HG02885 (cell line): ENCODE results near the gene FRMD5.

Experiments used
- ATAC-seq: cut with Tn5 transposase; IDR thresholded peaks from one replicate; pipeline ENCODE4 v1.9.1; 2021; ENCODE audit warnings: mild to moderate bottlenecking; ENCODE audit not compliant: unreplicated experiment, poor library complexity

FRMD5 gene

DNA sequence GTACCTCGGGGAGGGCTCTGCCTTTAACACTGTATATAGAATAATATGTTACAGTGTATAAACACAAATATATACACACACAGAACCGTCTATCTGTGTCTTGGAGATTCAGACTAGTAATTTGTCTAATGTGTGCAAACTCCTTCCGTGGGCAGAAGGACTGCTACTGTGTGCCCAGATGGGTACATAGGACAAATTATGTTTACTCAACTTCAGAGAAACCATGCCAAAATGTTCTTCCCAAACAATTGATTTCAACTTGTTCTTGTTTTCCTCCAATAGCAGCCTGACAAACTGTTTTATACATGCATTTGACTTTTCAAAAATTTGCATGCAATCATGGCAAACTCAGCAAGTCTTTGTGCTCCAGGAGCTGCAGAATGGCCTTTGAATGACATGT, 97.5 kb downstream of the FRMD5 start:
- no peak for ATAC-seq

DNA sequence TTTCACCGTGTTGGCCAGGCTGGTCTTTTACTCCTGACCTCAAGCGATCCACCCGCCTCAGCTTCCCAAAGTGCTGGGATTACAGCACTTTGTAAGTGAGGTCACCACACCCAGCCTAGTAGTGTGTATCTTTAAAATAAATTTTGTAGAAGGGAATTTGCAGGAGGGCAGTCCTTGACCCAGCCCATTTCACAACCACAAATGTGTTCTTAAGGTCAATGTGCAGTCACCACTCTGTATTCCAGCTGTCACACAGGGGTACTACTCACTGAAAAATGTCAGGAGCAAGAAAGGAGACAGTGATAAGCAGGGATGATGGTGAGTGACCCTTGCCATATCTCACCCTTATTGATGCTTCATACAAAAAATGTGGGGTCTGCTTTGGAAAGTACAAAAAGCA, 98.5 kb downstream of the FRMD5 start:
- ATAC-seq = no peak

DNA sequence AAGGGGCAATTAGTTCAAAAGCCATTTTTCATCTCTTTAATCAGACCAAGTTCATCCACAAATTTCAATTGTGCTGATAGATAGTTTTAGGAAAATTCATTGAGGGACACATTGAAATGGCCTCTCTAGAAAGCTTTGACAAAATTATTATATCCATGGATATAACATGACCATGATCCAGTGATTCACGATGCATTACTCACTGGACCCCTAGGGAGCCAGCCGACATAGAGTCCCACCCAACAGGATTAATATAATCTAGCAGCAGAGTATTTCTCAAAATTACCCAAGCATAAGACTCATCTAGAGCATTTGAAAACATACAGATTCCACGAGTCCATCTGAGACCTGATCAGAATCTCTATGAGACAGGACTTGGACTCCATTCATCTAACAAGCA, 100.3 kb downstream of the FRMD5 start:
- no peak for ATAC-seq

GRCh38 chr15:44093836-44094235, 101.2 kb downstream of the FRMD5 start:
- ATAC-seq = no peak

- ATAC-seq = no peak
Measured at GRCh38 chr15:44092221-44092620, 102.8 kb downstream of the FRMD5 start.

GRCh38 chr15:44087578-44088465, 107.2 kb downstream of the FRMD5 start:
- no peak for ATAC-seq

GRCh38 chr15:44084770-44085169, 110.3 kb downstream of the FRMD5 start:
- no peak for ATAC-seq

DNA sequence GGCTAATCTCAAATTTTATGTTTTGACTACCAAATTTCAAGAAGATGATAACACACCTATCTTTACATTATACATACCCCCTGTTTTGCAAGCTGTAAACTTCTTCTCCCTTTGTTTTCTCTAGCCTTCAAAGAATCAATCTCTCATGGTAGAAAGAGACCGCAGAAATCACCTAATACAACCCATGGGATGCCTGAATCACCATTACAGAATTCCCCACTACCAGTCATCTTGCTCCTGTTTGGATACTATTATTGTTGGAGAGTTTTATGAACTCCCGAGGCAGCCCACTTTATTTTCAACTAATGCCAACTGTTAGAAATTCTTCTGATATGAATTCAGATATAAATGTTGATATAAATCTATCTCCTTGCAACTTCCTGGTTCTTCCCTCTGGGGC, 110.9 kb downstream of the FRMD5 start:
- ATAC-seq = no peak

DNA sequence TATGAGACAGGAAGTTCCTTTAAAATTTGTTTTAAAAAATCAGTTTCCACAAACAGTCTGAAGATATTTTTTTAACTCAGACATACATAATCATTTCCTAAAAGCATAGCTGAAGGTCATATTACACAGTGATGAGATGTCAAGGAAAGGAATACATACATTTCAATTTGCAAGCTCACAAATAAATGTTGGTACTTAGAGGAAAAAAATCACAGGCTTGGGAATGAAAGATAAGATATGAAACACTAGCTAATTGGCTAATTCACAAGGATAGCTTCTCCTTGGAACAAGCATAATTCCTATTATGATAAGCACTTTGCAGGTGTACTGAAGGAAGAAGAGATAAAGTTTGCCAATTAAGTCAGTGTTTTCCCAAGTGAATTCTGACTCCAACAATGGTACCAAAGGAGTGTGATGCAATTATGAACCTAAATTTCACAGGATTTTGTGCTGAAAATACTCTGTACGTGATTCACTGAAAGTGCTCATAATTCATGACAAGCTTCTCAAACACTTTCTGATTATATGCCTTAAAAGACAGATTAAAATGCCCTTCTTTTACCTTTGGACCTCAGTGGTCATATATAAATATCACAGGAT, 112.4 kb downstream of the FRMD5 start:
- no peak for ATAC-seq

GRCh38 chr15:44081026-44082013, 113.8 kb downstream of the FRMD5 start:
- no peak for ATAC-seq

GRCh38 chr15:44075535-44075934, 119.5 kb downstream of the FRMD5 start:
- ATAC-seq = no peak

DNA sequence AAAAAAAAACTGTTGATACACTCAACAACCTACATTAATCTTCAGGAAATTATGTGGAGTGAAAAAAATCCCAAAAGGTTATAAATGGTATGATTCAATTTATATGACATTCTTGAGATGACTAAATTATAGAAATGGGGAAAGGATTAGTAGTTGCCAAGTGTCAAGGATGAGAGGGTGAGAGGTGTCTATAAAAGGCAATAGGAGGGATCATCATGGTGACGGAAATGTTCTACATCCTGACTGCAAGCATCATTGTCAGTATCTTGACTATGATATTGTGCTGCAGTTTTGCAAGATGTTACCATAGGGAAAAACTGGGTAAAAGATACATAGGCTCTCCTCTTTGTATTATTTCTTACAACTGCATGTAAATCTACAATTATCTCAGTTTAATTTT, 125.6 kb downstream of the FRMD5 start:
- ATAC-seq = no peak

DNA sequence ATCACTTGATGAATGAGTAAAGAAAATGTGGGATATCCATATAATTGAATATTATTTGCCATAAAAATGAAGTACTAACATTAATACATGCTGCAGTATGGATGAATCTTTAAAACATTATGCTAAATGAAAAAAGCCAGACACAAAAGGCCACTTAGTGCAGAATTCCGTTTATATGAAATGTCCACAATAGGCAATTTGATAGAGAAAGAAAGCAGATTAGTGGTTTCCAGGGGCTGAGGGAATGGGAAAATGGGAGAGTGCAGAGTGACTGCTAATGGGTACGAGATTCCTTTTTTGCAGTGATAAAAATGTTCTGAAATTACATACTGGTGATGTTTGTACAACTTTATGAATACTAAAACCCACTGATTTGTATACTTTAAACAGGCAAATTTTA, 126.7 kb downstream of the FRMD5 start:
- no peak for ATAC-seq

DNA sequence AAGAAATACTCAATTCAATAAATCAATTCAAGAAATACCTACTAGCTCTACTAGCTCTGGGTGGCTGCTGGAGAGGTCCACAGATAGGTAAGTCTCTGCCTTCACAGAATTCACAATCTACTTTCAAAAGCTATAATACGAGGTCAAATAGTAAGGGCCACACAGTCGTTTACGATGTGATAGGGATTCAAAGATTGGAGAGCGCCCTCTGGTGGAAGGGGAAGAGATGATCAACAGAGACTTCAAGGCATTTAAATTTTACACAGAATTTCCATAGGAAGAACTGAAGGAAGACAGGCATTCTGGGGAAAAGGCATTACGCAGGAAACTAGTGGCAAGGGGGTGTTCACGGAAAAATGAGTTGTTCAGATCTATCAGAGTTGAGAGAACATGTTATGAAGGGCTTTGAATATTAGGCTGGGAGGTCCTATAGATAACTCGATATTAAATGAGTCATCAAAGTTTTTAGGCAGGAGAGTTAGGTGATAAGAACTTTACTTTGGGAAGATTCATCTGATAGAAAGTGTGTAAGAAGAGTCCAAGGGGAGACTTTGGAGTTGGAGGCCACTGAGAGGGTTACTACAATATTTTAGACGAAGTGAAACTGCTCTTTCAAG, 128.8 kb downstream of the FRMD5 start:
- no peak for ATAC-seq

- ATAC-seq = no peak
Measured at GRCh38 chr15:44064706-44065105, 130.4 kb downstream of the FRMD5 start.

GRCh38 chr15:44058126-44058525, 136.9 kb downstream of the FRMD5 start:
- no peak for ATAC-seq

DNA sequence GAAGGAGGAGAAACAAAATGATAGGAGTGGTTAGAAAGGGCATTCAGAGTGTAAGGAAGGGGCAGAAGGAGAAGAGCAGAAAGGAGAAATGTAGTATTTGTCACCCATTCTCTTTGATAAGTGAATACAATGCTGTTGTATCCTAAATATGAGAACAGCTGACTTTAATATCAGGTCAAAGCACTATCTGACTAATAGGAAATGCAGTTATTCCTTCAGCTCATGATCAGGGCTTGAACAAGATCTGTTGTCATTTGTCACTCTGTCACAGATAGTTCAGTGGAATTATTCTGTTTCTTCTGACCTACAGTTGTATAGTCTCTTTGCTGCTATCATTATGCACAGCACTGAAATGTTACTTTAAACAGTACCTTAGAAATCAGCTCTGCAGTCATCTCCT, 149.4 kb downstream of the FRMD5 start:
- ATAC-seq = no peak

GRCh38 chr15:44045217-44045616, 149.9 kb downstream of the FRMD5 start:
- ATAC-seq = no peak

GRCh38 chr15:44038755-44039191, 156.3 kb downstream of the FRMD5 start:
- ATAC-seq = no peak
